ENCODE results near the gene OSGEPL1.
A peak's percentile ranks its signal among the peaks of the same experiment; 100 is the strongest.
"Not testable (repeated sequence)": the region's sequence is repeated elsewhere in the genome, so short reads cannot be mapped to it uniquely, and the experiment has no call there.

OSGEPL1 gene

GRCh38 chr2:189762551-189763298, at the start of gene OSGEPL1:
OSGEPL1 (minus strand) TSS chr2:189762792; CDS start chr2:189761640, 1,152 bp downstream.
- DNase-seq = peak; percentile 99

DNA sequence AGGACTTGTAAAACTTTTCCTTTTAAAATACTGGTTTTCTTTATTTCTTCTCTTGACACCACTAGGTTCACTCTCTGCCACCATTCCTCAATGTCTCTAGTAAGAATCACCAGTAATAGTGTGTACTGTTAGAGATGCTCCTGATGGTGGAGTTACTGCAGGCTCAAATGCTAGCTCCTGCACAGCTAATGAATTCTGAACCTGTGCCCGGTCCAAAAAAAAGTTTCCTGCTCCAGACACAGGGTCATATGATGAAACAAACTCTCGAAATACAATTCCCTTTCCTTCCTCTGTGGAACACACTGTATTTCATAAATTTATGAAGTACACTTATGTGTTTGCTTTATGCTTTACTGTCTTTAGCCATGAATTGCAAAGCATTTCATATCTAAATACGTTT, 40.8 kb upstream of the OSGEPL1 start:
- DNase-seq = no peak

DNA sequence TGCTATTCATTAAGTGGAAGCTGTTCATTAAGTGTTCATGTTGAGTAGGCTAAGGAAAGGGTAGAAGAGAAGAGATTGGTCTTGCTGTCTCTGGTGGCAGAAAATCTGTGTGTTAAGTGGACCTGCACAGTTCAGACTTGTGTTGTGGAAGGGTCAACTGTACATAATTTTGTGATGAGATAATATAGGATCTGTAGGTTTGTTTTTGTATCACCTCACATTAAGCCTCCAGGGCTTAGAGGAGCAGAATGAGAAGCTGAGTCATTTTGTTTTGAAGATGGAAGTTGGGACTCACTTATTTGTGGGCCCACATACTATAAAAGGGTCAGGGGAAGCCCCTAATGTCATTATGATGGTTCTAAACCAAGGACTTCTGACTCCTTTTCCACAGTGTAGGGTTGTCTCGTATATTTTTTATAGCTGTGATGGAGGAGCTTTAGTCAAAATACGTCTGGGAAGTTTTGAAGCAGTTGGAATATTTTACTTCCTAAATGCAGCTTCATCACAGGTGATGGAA, 39.9 kb upstream of the OSGEPL1 start:
- DNase-seq = no peak

- DNase-seq = no peak
Measured at GRCh38 chr2:189799531-189799930, 36.9 kb upstream of the OSGEPL1 start.

DNA sequence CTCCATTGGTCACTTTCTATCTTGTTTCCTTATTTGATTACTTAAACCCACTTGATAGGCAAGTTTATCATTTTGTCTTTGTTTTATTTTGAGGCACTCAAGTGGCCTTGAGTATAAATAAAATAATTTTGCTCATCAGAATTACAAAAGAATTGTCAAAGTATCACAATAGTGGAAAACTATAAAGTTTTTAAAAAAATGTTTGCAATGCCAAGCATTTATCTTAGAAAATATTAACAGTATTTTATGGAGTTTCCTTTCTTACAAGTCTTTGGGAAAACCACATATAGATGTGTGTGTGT, 36.4 kb upstream of the OSGEPL1 start:
- DNase-seq = no peak

DNA sequence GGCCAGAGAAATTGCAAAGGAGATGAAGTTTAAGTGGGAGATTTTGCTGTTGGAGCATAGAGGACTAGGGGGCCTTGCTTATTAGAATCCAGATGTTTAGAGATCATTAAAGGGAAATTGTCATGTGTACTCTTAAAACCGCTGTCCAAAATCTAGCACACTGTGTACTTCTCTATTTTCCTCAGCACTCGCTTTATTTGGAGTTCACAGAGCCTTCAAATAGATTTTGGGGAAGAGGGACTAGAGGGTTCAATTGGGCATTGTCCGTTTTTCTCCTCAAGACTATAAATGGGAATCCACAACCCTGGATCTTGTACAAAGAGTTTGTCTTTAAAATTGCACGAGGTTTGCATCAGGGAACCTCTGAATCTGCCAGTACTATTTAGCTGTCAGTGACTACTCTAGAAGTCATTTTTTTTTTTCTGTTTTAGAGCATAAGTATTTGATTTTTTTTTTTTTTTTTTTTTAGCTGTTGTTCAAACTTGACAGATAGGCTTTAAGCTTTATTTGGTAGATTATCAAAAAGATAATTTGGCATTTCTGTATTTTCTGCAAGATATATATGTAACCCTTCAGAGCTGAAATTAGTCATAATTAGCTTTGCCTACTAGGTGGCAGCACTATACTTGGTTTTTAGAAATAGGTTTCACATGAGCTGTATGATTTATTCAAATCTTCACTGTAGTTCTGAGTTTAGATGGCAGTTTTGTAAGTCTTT, 35.9 kb upstream of the OSGEPL1 start:
- DNase-seq = peak; percentile 76

DNA sequence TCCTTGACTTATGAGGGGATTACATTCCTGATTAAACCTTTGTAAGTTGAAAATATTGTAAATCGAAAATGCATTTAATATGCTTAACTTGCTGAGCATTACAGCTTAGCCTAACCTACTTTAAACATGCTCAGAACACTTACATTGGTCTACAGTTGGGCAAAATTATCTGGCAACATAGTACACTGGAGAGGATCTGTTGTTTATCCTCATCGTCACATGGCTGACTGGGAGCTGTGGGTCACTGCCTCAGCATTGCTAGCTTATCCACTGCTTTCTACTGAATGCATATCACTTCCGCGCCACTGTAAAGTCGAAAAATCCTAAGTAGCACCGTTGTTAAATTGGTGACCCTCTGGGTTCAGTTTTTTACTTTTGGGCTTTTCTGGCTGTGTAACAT, 35.3 kb upstream of the OSGEPL1 start:
- no peak for DNase-seq

- no peak for DNase-seq
Measured at GRCh38 chr2:189794310-189794709, 31.7 kb upstream of the OSGEPL1 start.

DNA sequence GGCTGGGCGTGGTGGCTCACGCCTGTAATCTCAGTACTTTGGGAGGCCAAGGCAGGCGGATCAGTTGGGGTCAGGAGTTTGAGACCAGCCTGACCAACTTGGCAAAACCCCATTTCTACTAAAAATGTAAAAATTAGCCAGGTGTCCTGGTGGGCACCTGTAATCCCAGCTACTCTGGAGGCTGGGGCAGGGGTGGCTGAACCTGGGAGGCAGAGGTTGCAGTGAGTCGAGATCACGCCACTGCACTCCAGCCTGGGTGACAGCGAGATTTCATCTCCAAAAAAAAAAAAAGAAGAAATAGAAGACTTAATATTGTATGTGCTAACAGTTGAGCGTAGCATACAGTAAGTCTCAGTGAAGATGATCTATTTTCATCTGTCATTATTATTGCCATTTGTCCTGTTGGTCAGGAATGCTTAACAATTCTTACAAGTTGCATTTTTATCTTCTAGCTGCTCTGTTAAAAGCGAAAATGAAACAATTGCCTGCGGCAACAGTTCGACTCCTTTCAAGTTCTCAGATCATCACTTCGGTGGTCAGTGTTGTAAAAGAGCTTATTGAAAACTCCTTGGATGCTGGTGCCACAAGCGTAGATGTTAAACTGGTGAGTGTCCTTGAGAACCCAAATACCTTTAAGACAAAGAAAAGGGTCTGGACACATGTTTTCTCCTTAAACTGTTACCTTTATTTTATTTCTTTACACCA, 28.9 kb upstream of the OSGEPL1 start:
- no peak for DNase-seq

- peak; percentile 98 for DNase-seq
Measured at GRCh38 chr2:189783927-189784867, 21.6 kb upstream of the OSGEPL1 start, which contains the start of the genes ORMDL1 and PMS1. ORMDL1 (minus strand) TSS chr2:189784339; CDS start chr2:189782595, 1,744 bp downstream. PMS1 (plus strand) TSS chr2:189784450; CDS start chr2:189791810, 7,360 bp downstream.

GRCh38 chr2:189783451-189783926, 20.9 kb upstream of the OSGEPL1 start:
- peak; percentile 69 for DNase-seq

DNA sequence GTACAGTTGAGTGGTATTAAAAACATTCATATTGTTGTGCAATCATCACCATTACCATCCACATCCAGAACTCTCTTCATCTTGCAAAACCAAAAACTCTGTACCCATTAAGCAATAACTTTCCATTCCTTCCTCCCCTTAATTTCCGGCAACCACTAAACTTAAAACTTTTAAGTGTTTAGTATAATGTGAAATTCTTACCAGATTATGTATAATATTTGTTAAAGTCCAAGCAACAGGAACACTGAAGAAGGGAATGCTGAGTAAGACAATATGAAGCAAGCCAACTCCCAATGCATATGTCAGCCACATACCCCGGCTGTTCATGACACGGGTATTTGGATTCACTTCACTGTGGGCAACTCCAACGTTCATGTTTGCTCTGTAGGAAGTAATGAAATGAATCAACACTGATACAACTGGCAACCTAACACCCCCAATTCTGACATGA, 19.7 kb upstream of the OSGEPL1 start:
- DNase-seq = peak; percentile 30

GRCh38 chr2:189772212-189772611, 9.6 kb upstream of the OSGEPL1 start:
- DNase-seq = no peak

DNA sequence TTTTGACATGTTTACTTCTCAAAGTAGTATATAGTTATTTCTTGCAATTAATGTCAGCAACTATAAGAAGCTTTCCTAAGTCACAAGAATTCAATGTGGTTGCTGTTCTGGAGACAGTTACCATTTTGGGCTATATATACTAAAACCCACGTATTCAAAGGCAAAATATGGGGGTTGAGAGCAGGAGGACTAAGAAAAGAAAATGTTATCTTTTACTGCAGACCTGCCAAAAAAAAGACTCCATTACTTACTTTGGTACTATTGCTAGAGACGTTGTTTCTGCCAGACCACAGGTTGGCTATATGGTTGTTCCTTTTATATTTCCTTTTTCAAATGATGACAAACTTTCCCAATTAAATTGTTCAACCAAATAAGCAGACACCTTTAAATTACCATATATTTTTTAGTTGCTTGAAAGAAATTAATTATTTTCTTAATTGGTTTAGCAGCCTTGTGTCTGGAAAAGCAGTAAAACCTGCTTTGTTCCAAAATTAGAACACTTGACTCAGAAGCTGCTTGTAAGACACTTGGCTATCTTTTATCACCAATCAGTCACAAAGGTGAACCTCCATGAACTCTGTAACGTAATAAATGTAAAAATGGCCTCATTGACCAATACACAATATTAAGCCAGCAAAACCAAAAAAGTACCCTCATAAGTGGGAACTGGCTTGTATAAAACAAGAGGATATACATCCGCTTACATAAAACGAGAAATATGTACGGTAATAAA, 8.2 kb upstream of the OSGEPL1 start:
- peak; percentile 36 for DNase-seq

GRCh38 chr2:189763908-189764661, 1.5 kb upstream of the OSGEPL1 start:
- peak; percentile 45 for DNase-seq

GRCh38 chr2:189762229-189762550, 402 bp downstream of the OSGEPL1 start:
- DNase-seq = no peak

GRCh38 chr2:189760154-189760553, 2.4 kb downstream of the OSGEPL1 start:
- DNase-seq = not testable (repeated sequence)

GRCh38 chr2:189756311-189756952, 6.2 kb downstream of the OSGEPL1 start:
- no peak for DNase-seq

DNA sequence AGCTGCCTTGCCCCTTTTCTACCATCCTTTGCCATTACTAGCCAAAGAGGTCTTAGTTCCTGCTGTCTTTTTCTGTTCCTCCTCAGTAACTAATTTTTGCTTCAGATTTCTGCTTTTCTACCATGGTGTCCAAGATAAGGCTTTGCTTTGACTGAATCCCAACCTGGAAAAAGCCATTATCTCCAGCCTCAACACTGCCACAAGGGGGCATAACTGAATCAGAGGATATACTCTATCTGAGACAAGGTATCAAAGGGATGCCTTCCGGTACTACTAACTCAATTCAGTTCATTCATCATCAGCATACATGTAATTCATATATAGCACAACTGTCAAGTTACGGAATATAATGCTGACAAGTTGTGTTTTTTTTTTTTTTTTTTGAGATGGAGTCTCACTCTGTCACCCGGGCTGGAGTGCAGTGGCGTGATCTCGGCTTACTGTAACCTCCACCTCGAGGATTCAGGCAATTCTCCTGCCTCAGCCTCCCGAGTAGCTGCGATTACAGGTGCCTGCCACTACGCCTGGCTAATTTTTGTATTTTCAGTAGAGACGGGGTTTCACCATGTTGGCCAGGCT, 11.4 kb downstream of the OSGEPL1 start:
- peak; percentile 77 for DNase-seq

DNA sequence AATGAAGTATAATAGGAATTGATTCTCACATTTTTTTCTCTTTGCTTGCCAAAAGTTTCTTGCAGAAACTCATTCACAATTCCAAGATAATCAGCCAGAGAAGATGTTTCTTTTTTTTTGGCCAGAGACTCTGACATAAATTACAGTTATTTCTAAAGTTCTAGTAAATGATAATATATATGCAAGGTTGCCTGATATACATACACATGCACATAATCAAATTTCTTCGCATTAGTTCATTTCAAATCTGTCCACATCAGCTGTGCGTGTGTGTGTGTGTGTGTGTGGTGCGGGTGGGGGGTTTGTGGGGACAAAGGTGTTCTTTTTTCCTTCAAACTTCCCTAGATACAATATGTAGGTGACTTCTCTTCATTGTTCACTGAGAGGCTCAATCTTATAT, 33.2 kb downstream of the OSGEPL1 start:
- DNase-seq = no peak
